Gastroesophageal sphincter (tissue), 4 donors: Measurements from ENCODE around the gene CBX1. TPM values are rescaled to one million over a fixed set of nuclear protein-coding genes. Genes with fewer than 3 reads are reported as not detected.
A peak's percentile ranks its signal among the peaks of the same experiment; 100 is the strongest.

ENCODE experiments used
- ATAC-seq: fragments of 150-250 bp; one replicate; pipeline ENCODE4 v1.9.1; 2016; ENCODE audit warnings: mild to moderate bottlenecking, moderate library complexity
- H3K27ac ChIP-seq, 4 donors: fragments of 200-600 bp; sonication (generic) in 3 of 4; 1 replicate in 3 of 4; 2 replicates in 1 of 4; pipeline ENCODE4 v1.5.1; 2016 to 2019
- H3K27me3 ChIP-seq: fragments of 200-600 bp; sonication (generic); one replicate; pipeline ENCODE4 v1.5.1; 2019
- H3K36me3 ChIP-seq, 2 donors: fragments of 200-600 bp; sonication (generic); one replicate each; pipeline ENCODE4 v1.5.1; 2019; ENCODE audit warnings: control low read depth in 1 of 2
- H3K4me1 ChIP-seq, 3 donors: fragments of 200-600 bp; sonication (generic); 1 replicate in 2 of 3; 2 replicates in 1 of 3; pipeline ENCODE4 v1.5.1; 2016 to 2019; ENCODE audit warnings: control low read depth in 2 of 3
- H3K4me3 ChIP-seq, 2 donors: fragments of 200-600 bp; sonication (generic); one replicate each; pipeline ENCODE4 v1.5.1; 2019; ENCODE audit warnings: mild to moderate bottlenecking in 1 of 2, moderate library complexity in 1 of 2
- H3K9me3 ChIP-seq, 3 donors: fragments of 200-600 bp; sonication (generic); one replicate each; pipeline ENCODE4 v1.5.1; 2017 to 2019; ENCODE audit warnings: control low read depth in 2 of 3
- EP300 ChIP-seq: sonication (generic); formaldehyde crosslinking; IDR thresholded peaks from one replicate; pipeline ENCODE4 v1.6.1; 2017; ENCODE audit warnings: antibody characterized with exemption, mild to moderate bottlenecking
- POLR2A ChIP-seq, 2 donors: fragments of 450-650 bp; IDR thresholded peaks; one replicate each; pipeline ENCODE4 v1.6.1; 2017; ENCODE audit warnings: antibody characterized with exemption in 2 of 2, mild to moderate bottlenecking in 2 of 2, moderate library complexity in 1 of 2
- POLR2AphosphoS5 ChIP-seq: sonication (generic); formaldehyde crosslinking; IDR thresholded peaks from one replicate; pipeline ENCODE4 v1.6.1; 2017; ENCODE audit warnings: antibody characterized with exemption
- WGBS, 2 donors: methylation state at CpG; one replicate each; pipeline ENCODE4 v1.1.5; 2018; ENCODE audit warnings: low coverage in 1 of 2; 5-methylcytosine and 5-hydroxymethylcytosine counted together
- total RNA-seq, 4 donors: library from RNA; depleted of rRNA; stranded (reverse); fragments of >200 nt; gene quantifications; one replicate each; pipeline ENCODE4 v1.1.0, GENCODE V29; 2016
- TF ChIP-seq, protein P1 (sequence below), 4 experiments: fragments of 200-600 bp in 2 of 4; fragments of 450-650 bp in 2 of 4; sonication (generic) in 1 of 4; IDR thresholded peaks; one replicate each; pipeline ENCODE4 v1.5.1; 2017 to 2019; ENCODE audit warnings: antibody characterized with exemption in 4 of 4, mild to moderate bottlenecking in 2 of 4, moderate library complexity in 2 of 4

CBX1 gene
- total RNA-seq, 4 donors from 2014 or later = 46.0 to 59.3 (median 55.0) TPM

DNA sequence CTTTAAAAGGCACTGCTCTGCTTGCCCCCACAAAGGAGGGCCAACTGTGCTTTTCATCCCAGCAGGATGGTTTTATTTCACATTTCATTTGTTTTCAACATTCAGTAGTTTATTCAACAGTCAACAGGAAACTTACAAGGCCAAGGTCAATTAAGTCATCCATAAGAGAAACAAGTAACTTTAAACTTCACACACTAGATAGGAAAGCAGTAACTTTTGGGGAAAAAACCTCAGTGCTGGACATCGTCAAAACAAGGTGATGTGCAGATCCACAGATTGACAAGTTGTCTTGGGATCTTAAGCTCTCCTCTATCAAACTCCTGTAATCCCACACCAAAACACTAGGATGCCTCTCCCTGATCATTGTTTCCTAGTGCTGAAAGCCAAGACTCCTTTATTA lies 34.6 kb downstream of the CBX1 start:
- 70 to 75% methylated on average over 1 of the region's 1 CpG for WGBS, 2 donors
- ATAC-seq = no peak
- peak overlapping the region in 1 of 4 donors; percentile 50 for H3K27ac ChIP-seq
- no peak overlapping the region for H3K4me3 ChIP-seq
- H3K4me1 ChIP-seq = peaks cover 0 to 43% (median 0%) of the 10 kb centered on the region in 3 donors
- no peaks in the 10 kb centered on the region for H3K27me3 ChIP-seq
- H3K9me3 ChIP-seq = no peaks in the 10 kb centered on the region
- TF ChIP-seq POLR2A (IDR thresholded peaks at IDR 0.05) = no peak
- TF ChIP-seq EP300 = no peak
- TF ChIP-seq, protein P1, sequence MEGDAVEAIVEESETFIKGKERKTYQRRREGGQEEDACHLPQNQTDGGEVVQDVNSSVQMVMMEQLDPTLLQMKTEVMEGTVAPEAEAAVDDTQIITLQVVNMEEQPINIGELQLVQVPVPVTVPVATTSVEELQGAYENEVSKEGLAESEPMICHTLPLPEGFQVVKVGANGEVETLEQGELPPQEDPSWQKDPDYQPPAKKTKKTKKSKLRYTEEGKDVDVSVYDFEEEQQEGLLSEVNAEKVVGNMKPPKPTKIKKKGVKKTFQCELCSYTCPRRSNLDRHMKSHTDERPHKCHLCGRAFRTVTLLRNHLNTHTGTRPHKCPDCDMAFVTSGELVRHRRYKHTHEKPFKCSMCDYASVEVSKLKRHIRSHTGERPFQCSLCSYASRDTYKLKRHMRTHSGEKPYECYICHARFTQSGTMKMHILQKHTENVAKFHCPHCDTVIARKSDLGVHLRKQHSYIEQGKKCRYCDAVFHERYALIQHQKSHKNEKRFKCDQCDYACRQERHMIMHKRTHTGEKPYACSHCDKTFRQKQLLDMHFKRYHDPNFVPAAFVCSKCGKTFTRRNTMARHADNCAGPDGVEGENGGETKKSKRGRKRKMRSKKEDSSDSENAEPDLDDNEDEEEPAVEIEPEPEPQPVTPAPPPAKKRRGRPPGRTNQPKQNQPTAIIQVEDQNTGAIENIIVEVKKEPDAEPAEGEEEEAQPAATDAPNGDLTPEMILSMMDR (IDR thresholded peaks at IDR 0.05) = no peak
- no peak for TF ChIP-seq POLR2AphosphoS5
- peaks cover 0 to 99% of the 10 kb centered on the region in 2 donors for H3K36me3 ChIP-seq

DNA sequence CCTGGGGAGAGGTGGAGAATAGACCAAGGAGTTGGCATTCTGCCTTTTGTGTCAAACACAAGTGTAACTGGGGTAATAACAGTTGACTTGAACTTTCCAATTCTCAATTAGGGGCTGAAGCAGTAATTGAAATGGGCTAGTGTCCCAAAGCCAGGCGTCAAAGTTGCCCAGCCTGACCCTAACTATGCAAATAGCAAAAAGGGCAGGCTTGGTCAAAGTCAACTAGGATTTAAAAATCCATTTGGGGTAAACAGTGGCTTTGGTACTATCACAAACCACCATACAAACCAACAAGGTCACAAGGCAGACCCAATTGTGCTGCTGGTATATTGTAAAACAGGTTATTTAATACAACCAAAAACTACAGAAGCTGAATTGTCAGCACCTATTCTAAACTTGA lies 35.1 kb downstream of the CBX1 start:
- ATAC-seq = no peak
- H3K27me3 ChIP-seq = no peaks in the 10 kb centered on the region
- H3K4me1 ChIP-seq = peaks cover 0 to 43% (median 0%) of the 10 kb centered on the region in 3 donors
- 64% methylated on average over 1 of the region's 1 CpG; no CpG with 5 or more reads in 1 of the 2 donors for WGBS, 2 donors
- peaks cover 0 to 99% of the 10 kb centered on the region in 2 donors for H3K36me3 ChIP-seq
- H3K27ac ChIP-seq = peak overlapping the region in 2 of 4 donors; percentile 50 to 52
- no peak overlapping the region for H3K4me3 ChIP-seq
- H3K9me3 ChIP-seq = no peaks in the 10 kb centered on the region
- TF ChIP-seq EP300 = no peak

DNA sequence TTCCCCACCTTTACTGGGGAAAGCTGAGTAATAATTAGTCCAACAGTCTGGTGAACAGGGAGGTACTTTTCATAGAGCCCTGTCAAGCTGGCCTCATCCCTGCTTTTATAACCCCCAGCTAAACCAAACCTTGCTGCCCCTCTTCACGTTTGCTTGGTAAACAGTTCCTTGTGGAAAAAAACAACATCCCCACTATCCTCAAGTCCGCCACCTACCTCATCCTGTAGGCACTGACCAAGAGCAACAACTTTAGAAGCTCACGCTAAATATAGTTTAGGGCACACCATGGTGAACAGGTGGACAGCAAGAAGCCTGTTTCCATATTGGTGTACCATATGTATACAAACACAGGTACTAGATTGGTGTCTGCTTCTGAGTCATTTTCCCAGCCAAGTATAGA lies 36.6 kb downstream of the CBX1 start:
- Histone ChIP-seq H3K4me1 (peaks cover 0 to 56% (median under 1%) of the 10 kb centered on the region in 3 donors), H3K36me3 (peaks cover 0 to 100% of the 10 kb centered on the region in 2 donors), H3K9me3 (no peaks in the 10 kb centered on the region), H3K27ac (peak overlapping the region in 3 of 4 donors; percentile 43 to 50 (median 48)), H3K4me3 (no peak overlapping the region), H3K27me3 (no peaks in the 10 kb centered on the region)
- TF ChIP-seq, protein P1 (IDR thresholded peaks at IDR 0.05) = no peak
- no peak for TF ChIP-seq POLR2AphosphoS5
- no peak for TF ChIP-seq EP300
- no peak for TF ChIP-seq POLR2A (IDR thresholded peaks at IDR 0.05)
- no peak for ATAC-seq
- WGBS, 2 donors = 50 to 67% methylated on average over 2 to 3 of the region's 3 CpGs

DNA sequence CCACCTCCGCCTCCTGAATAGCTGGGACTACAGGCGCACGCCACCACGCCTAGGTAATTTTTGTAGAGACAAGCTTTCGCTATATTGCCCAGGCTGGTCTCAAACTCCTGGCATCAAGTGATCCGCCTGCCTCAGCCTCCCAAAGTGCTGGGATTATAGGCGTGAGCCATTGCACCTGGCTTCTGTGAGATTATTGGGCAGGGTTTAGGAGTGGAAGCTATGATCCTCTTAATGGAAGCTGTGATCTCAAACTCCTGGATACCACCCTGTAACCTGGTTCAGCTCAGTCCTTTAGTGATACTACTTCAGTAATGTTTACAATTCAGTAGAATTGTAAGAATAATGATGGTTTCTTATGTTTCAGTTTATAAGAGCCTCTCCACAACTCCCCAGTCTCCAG lies 39.0 kb downstream of the CBX1 start:
- 100% methylated on average over 1 of the region's 7 CpGs; no CpG with 5 or more reads in 1 of the 2 donors for WGBS, 2 donors
- Histone ChIP-seq H3K4me3 (no peak overlapping the region), H3K27ac (peak overlapping the region in 3 of 4 donors; percentile 44 to 60 (median 54)), H3K36me3 (peaks cover 0 to 100% of the 10 kb centered on the region in 2 donors), H3K4me1 (peaks cover 0 to 53% (median 3%) of the 10 kb centered on the region in 3 donors), H3K9me3 (no peaks in the 10 kb centered on the region), H3K27me3 (no peaks in the 10 kb centered on the region)
- TF ChIP-seq EP300 (no peak), POLR2A (IDR thresholded peaks at IDR 0.05) (no peak), POLR2AphosphoS5 (no peak)
- TF ChIP-seq, protein P1 (IDR thresholded peaks at IDR 0.05) = no peak
- ATAC-seq = no peak

DNA sequence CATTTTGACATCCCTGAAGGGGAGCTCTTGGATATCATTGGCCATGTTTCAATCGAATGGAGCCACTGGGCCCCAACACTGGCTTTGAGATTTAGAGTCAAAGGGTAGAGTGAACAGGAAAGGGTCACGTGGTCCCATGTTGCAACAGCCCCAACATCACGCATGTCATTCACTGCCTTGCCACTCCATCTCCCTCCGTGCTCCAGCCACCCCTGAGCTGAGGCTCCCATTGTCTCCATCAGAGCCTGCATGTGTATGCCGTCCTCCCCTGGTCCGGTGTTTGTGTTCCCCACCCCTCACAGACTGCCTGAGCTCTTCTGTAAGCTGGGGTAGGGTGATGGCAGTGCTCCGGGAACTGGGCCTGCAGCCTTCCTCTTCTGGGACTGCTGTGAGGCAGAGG lies 41.0 kb downstream of the CBX1 start:
- H3K27me3 ChIP-seq = no peaks in the 10 kb centered on the region
- WGBS, 2 donors = 63% methylated on average over 5 of the region's 7 CpGs; no CpG with 5 or more reads in 1 of the 2 donors
- H3K4me1 ChIP-seq = peaks cover 0 to 59% (median 9%) of the 10 kb centered on the region in 3 donors
- peak overlapping the region in 3 of 4 donors; percentile 13 to 50 (median 48) for H3K27ac ChIP-seq
- H3K9me3 ChIP-seq = no peaks in the 10 kb centered on the region
- ATAC-seq = no peak
- peaks cover 0 to 100% of the 10 kb centered on the region in 2 donors for H3K36me3 ChIP-seq
- TF ChIP-seq POLR2A (IDR thresholded peaks at IDR 0.05) = no peak
- TF ChIP-seq EP300 = no peak
- TF ChIP-seq, protein P1 (IDR thresholded peaks at IDR 0.05) = no peak
- TF ChIP-seq POLR2AphosphoS5 = no peak
- no peak overlapping the region for H3K4me3 ChIP-seq
